Measurements from ENCODE around the gene CALU.

Gene CALU

GRCh38 chr7:128727239-128727638 lies 11.9 kb upstream of the CALU start:
- no peak overlapping the region for H3K9ac ChIP-seq (ENCODE audit: low read length)
- peaks cover 14% of the 10 kb centered on the region for H3K27me3 ChIP-seq (ENCODE audit: control insufficient read depth, insufficient read depth, low read length)
- H3K9me3 ChIP-seq (ENCODE audit: control insufficient read depth, low read length) = no peaks in the 10 kb centered on the region
- no peaks in the 10 kb centered on the region for H3K4me1 ChIP-seq (ENCODE audit: control insufficient read depth, insufficient read depth, low read length)
- H3K36me3 ChIP-seq (ENCODE audit: control insufficient read depth, insufficient read depth, low read length) = no peaks in the 10 kb centered on the region
- H3K4me3 ChIP-seq (ENCODE audit: low read length) = no peak overlapping the region

- H3K27me3 ChIP-seq (ENCODE audit: control insufficient read depth, insufficient read depth, low read length) = peaks cover 19% of the 10 kb centered on the region
- no peaks in the 10 kb centered on the region for H3K4me1 ChIP-seq (ENCODE audit: control insufficient read depth, insufficient read depth, low read length)
- H3K9me3 ChIP-seq (ENCODE audit: control insufficient read depth, low read length) = no peaks in the 10 kb centered on the region
- no peaks in the 10 kb centered on the region for H3K36me3 ChIP-seq (ENCODE audit: control insufficient read depth, insufficient read depth, low read length)
- H3K9ac ChIP-seq (ENCODE audit: low read length) = no peak overlapping the region
- H3K4me3 ChIP-seq (ENCODE audit: low read length) = no peak overlapping the region
Measured at GRCh38 chr7:128728598-128728997, 10.6 kb upstream of the CALU start.

- Histone ChIP-seq H3K27me3 (ENCODE audit: control insufficient read depth, insufficient read depth, low read length) (peaks cover 19% of the 10 kb centered on the region), H3K36me3 (ENCODE audit: control insufficient read depth, insufficient read depth, low read length) (no peaks in the 10 kb centered on the region), H3K9me3 (ENCODE audit: control insufficient read depth, low read length) (no peaks in the 10 kb centered on the region), H3K9ac (ENCODE audit: low read length) (no peak overlapping the region), H3K4me1 (ENCODE audit: control insufficient read depth, insufficient read depth, low read length) (no peaks in the 10 kb centered on the region), H3K4me3 (ENCODE audit: low read length) (no peak overlapping the region)
Measured at GRCh38 chr7:128729494-128729893, 9.7 kb upstream of the CALU start.

- H3K9ac ChIP-seq (ENCODE audit: low read length) = no peak overlapping the region
- no peaks in the 10 kb centered on the region for H3K9me3 ChIP-seq (ENCODE audit: control insufficient read depth, low read length)
- H3K27me3 ChIP-seq (ENCODE audit: control insufficient read depth, insufficient read depth, low read length) = peaks cover 19% of the 10 kb centered on the region
- no peaks in the 10 kb centered on the region for H3K36me3 ChIP-seq (ENCODE audit: control insufficient read depth, insufficient read depth, low read length)
- H3K4me3 ChIP-seq (ENCODE audit: low read length) = no peak overlapping the region
- no peaks in the 10 kb centered on the region for H3K4me1 ChIP-seq (ENCODE audit: control insufficient read depth, insufficient read depth, low read length)
Measured at GRCh38 chr7:128731184-128731583, 8.0 kb upstream of the CALU start.

- Histone ChIP-seq H3K27me3 (ENCODE audit: control insufficient read depth, insufficient read depth, low read length) (peaks cover 15% of the 10 kb centered on the region), H3K9me3 (ENCODE audit: control insufficient read depth, low read length) (no peaks in the 10 kb centered on the region), H3K4me3 (ENCODE audit: low read length) (no peak overlapping the region), H3K36me3 (ENCODE audit: control insufficient read depth, insufficient read depth, low read length) (no peaks in the 10 kb centered on the region), H3K4me1 (ENCODE audit: control insufficient read depth, insufficient read depth, low read length) (no peaks in the 10 kb centered on the region), H3K9ac (ENCODE audit: low read length) (no peak overlapping the region)
Measured at GRCh38 chr7:128732521-128733277, 6.5 kb upstream of the CALU start.

GRCh38 chr7:128733278-128733645 lies 5.9 kb upstream of the CALU start:
- H3K36me3 ChIP-seq (ENCODE audit: control insufficient read depth, insufficient read depth, low read length) = no peaks in the 10 kb centered on the region
- H3K4me1 ChIP-seq (ENCODE audit: control insufficient read depth, insufficient read depth, low read length) = no peaks in the 10 kb centered on the region
- H3K27me3 ChIP-seq (ENCODE audit: control insufficient read depth, insufficient read depth, low read length) = peaks cover 13% of the 10 kb centered on the region
- H3K9ac ChIP-seq (ENCODE audit: low read length) = no peak overlapping the region
- no peak overlapping the region for H3K4me3 ChIP-seq (ENCODE audit: low read length)
- H3K9me3 ChIP-seq (ENCODE audit: control insufficient read depth, low read length) = no peaks in the 10 kb centered on the region

GRCh38 chr7:128734890-128735289 lies 4.3 kb upstream of the CALU start:
- H3K36me3 ChIP-seq (ENCODE audit: control insufficient read depth, insufficient read depth, low read length) = no peaks in the 10 kb centered on the region
- no peak overlapping the region for H3K9ac ChIP-seq (ENCODE audit: low read length)
- peaks cover 13% of the 10 kb centered on the region for H3K27me3 ChIP-seq (ENCODE audit: control insufficient read depth, insufficient read depth, low read length)
- H3K4me3 ChIP-seq (ENCODE audit: low read length) = no peak overlapping the region
- no peaks in the 10 kb centered on the region for H3K9me3 ChIP-seq (ENCODE audit: control insufficient read depth, low read length)
- H3K4me1 ChIP-seq (ENCODE audit: control insufficient read depth, insufficient read depth, low read length) = peaks cover 5% of the 10 kb centered on the region

- no peak overlapping the region for H3K4me3 ChIP-seq (ENCODE audit: low read length)
- H3K27me3 ChIP-seq (ENCODE audit: control insufficient read depth, insufficient read depth, low read length) = peaks cover 13% of the 10 kb centered on the region
- no peaks in the 10 kb centered on the region for H3K36me3 ChIP-seq (ENCODE audit: control insufficient read depth, insufficient read depth, low read length)
- H3K9me3 ChIP-seq (ENCODE audit: control insufficient read depth, low read length) = no peaks in the 10 kb centered on the region
- H3K9ac ChIP-seq (ENCODE audit: low read length) = no peak overlapping the region
- peaks cover 5% of the 10 kb centered on the region for H3K4me1 ChIP-seq (ENCODE audit: control insufficient read depth, insufficient read depth, low read length)
Measured at GRCh38 chr7:128735436-128735835, 3.7 kb upstream of the CALU start.

- H3K9ac ChIP-seq (ENCODE audit: low read length) = no peak overlapping the region
- no peaks in the 10 kb centered on the region for H3K36me3 ChIP-seq (ENCODE audit: control insufficient read depth, insufficient read depth, low read length)
- H3K9me3 ChIP-seq (ENCODE audit: control insufficient read depth, low read length) = no peaks in the 10 kb centered on the region
- H3K4me3 ChIP-seq (ENCODE audit: low read length) = no peak overlapping the region
- peaks cover 5% of the 10 kb centered on the region for H3K27me3 ChIP-seq (ENCODE audit: control insufficient read depth, insufficient read depth, low read length)
- peaks cover 12% of the 10 kb centered on the region for H3K4me1 ChIP-seq (ENCODE audit: control insufficient read depth, insufficient read depth, low read length)
Measured at GRCh38 chr7:128737441-128737840, 1.7 kb upstream of the CALU start.

GRCh38 chr7:128737867-128738385 lies 1.2 kb upstream of the CALU start:
- Histone ChIP-seq H3K36me3 (ENCODE audit: control insufficient read depth, insufficient read depth, low read length) (no peaks in the 10 kb centered on the region), H3K4me3 (ENCODE audit: low read length) (no peak overlapping the region), H3K27me3 (ENCODE audit: control insufficient read depth, insufficient read depth, low read length) (peaks cover 2% of the 10 kb centered on the region), H3K9ac (ENCODE audit: low read length) (no peak overlapping the region), H3K4me1 (ENCODE audit: control insufficient read depth, insufficient read depth, low read length) (peaks cover 12% of the 10 kb centered on the region), H3K9me3 (ENCODE audit: control insufficient read depth, low read length) (no peaks in the 10 kb centered on the region)

GRCh38 chr7:128738570-128739047 lies 550 bp upstream of the CALU start:
- Histone ChIP-seq H3K4me3 (ENCODE audit: low read length) (peak overlapping the region; percentile 86), H3K9ac (ENCODE audit: low read length) (peak overlapping the region; percentile 93), H3K4me1 (ENCODE audit: control insufficient read depth, insufficient read depth, low read length) (peaks cover 13% of the 10 kb centered on the region), H3K9me3 (ENCODE audit: control insufficient read depth, low read length) (no peaks in the 10 kb centered on the region), H3K36me3 (ENCODE audit: control insufficient read depth, insufficient read depth, low read length) (no peaks in the 10 kb centered on the region), H3K27me3 (ENCODE audit: control insufficient read depth, insufficient read depth, low read length) (no peaks in the 10 kb centered on the region)

- H3K4me1 ChIP-seq (ENCODE audit: control insufficient read depth, insufficient read depth, low read length) = peaks cover 17% of the 10 kb centered on the region
- no peaks in the 10 kb centered on the region for H3K9me3 ChIP-seq (ENCODE audit: control insufficient read depth, low read length)
- peak overlapping the region; percentile 86 for H3K4me3 ChIP-seq (ENCODE audit: low read length)
- peak overlapping the region; percentile 93 for H3K9ac ChIP-seq (ENCODE audit: low read length)
- H3K27me3 ChIP-seq (ENCODE audit: control insufficient read depth, insufficient read depth, low read length) = no peaks in the 10 kb centered on the region
- H3K36me3 ChIP-seq (ENCODE audit: control insufficient read depth, insufficient read depth, low read length) = no peaks in the 10 kb centered on the region
Measured at GRCh38 chr7:128739990-128740682, 977 bp downstream of the CALU start.

All from mucosa of stomach (tissue), 1 donor.